Prostate gland (tissue), 2 donors: ENCODE results near the gene MT1G.

Experiments
- POLR2A ChIP-seq: fragments of 450-650 bp; IDR thresholded peaks from one replicate; pipeline ENCODE4 v1.6.1; 2016; ENCODE audit warnings: antibody characterized with exemption, mild to moderate bottlenecking
- POLR2AphosphoS5 ChIP-seq: sonication (generic); formaldehyde crosslinking; IDR thresholded peaks from one replicate; pipeline ENCODE4 v1.6.1; 2017; ENCODE audit warnings: antibody characterized with exemption
- TF ChIP-seq, protein P1 (sequence below), 4 experiments: fragments of 200-600 bp in 2 of 4; fragments of 450-650 bp in 2 of 4; sonication (generic) in 2 of 4; IDR thresholded peaks; 1 replicate in 3 of 4; 2 replicates in 1 of 4; pipeline ENCODE4 v1.5.1; 2016 to 2019; ENCODE audit warnings: antibody characterized with exemption in 4 of 4, mild to moderate bottlenecking in 2 of 4, moderate library complexity in 2 of 4

DNA sequence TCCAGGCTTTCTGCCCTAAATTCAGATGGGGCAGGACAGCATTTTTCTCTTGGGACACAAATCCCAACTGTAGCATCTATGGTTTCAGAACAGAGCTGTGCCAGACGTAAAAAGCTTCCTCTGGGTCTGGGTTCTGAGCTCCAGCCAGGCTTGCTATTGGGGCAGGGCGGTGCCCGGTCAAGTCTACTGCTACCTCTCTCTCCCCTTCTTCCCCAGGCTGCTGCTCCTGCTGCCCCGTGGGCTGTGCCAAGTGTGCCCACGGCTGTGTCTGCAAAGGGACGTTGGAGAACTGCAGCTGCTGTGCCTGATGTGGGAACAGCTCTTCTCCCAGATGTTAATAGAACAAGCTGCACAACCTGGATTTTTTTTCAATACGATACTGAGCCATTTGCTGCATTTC is 34.3 kb downstream of the MT1G start:
- TF ChIP-seq, protein P1, sequence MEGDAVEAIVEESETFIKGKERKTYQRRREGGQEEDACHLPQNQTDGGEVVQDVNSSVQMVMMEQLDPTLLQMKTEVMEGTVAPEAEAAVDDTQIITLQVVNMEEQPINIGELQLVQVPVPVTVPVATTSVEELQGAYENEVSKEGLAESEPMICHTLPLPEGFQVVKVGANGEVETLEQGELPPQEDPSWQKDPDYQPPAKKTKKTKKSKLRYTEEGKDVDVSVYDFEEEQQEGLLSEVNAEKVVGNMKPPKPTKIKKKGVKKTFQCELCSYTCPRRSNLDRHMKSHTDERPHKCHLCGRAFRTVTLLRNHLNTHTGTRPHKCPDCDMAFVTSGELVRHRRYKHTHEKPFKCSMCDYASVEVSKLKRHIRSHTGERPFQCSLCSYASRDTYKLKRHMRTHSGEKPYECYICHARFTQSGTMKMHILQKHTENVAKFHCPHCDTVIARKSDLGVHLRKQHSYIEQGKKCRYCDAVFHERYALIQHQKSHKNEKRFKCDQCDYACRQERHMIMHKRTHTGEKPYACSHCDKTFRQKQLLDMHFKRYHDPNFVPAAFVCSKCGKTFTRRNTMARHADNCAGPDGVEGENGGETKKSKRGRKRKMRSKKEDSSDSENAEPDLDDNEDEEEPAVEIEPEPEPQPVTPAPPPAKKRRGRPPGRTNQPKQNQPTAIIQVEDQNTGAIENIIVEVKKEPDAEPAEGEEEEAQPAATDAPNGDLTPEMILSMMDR (IDR thresholded peaks at IDR 0.05): no peak
- no peak for TF ChIP-seq POLR2AphosphoS5
- TF ChIP-seq POLR2A: no peak
